ENCODE measurements around the gene EHMT2. TPM values are rescaled to one million over a fixed set of nuclear protein-coding genes. Genes with fewer than 3 reads are reported as not detected.

The EHMT2 gene
- total and polyA plus RNA-seq, 2 donors (not counting 3 experiments of a cell fraction or from before 2014, with no cell fraction given): 53.3 to 54.3 TPM

DNA sequence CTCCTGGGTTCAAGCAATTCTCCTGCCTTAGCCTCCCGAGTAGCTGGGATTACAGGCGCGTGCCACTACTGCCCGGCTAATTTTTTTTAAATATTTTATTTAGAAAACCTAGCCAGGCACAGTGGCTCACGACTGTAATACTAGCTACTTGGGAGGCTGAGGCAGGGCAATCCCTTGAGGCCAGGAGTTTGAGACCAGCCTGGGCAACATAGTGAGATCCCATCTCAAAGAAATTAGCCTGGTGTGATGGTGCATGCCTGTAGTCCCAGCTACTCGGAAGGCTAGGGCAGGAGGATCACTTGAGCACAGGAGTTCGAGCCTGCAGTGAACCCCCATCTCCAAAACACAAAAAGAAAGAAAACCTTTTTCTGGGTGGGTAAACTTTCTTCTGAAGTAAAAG is 21.1 kb downstream of the EHMT2 start:
- ChIA-PET CTCF (no interaction called here), POLR2A (no interaction called here)
- no peaks in the 10 kb centered on the region for H3K79me2 ChIP-seq (ENCODE audit: control insufficient read depth, insufficient read depth, low read length)
- intact Hi-C loops (cut with micrococcal nuclease): no loop called here
- FAIRE-seq (no peak), DNase-seq (ENCODE audit: low read depth, low spot score) (no peak)
- no peaks in the 10 kb centered on the region for H3K27me3 ChIP-seq (ENCODE audit: control insufficient read depth in 2 of 2, insufficient read depth in 2 of 2, low read length in 2 of 2)
- peaks cover 0 to 17% of the 10 kb centered on the region in 2 experiments for H3K36me3 ChIP-seq (ENCODE audit: control insufficient read depth in 2 of 2, extremely low read depth in 1 of 2, insufficient read depth in 2 of 2, low read length in 2 of 2)
- no peak overlapping the region for H2AFZ ChIP-seq (ENCODE audit: low read depth, low read length)
- H3K4me3 ChIP-seq (replicated peaks in 1 of 3; ENCODE audit: insufficient read depth in 1 of 3, low read depth in 1 of 3, low read length in 3 of 3): no peak overlapping the region
- TF ChIP-seq MAX (IDR thresholded peaks at IDR 0.05; ENCODE audit: insufficient read depth, insufficient read length) (no peak), POLR2A (IDR thresholded peaks at IDR 0.05; ENCODE audit: low read depth, low read length) (no peak), FOS (IDR thresholded peaks at IDR 0.05; ENCODE audit: borderline replicate concordance, insufficient read depth, low read length) (no peak), POLR2AphosphoS5 (IDR thresholded peaks at IDR 0.05; ENCODE audit: insufficient read depth, low read depth, low read length) (no peak), JUN (IDR thresholded peaks at IDR 0.05; ENCODE audit: borderline replicate concordance, insufficient read depth, insufficient read length, low read depth) (no peak), CTCF (IDR thresholded peaks at IDR 0.05; ENCODE audit: extremely low read depth in 1 of 2, insufficient read depth in 1 of 2, low read depth in 1 of 2, low read length in 2 of 2) (no peak), EZH2 (IDR thresholded peaks at IDR 0.05; ENCODE audit: borderline replicate concordance, low read depth, low read length, severe bottlenecking) (no peak), MYC (IDR thresholded peaks at IDR 0.05; ENCODE audit: low read depth, low read length) (no peak), GATA2 (IDR thresholded peaks at IDR 0.05; ENCODE audit: insufficient read depth, insufficient read length, low read depth, low read length) (no peak)
- H3K27ac ChIP-seq (ENCODE audit: insufficient read depth, low read depth, low read length): no peak overlapping the region
- no peak overlapping the region for H3K9ac ChIP-seq (replicated peaks; ENCODE audit: extremely low read depth, insufficient read depth, low read length)
- H3K9me1 ChIP-seq (replicated peaks; ENCODE audit: control insufficient read depth, extremely low read depth, insufficient read depth, low read length): no peaks in the 10 kb centered on the region
- H4K20me1 ChIP-seq (replicated peaks; ENCODE audit: control insufficient read depth, extremely low read depth, insufficient read depth, low read length): no peaks in the 10 kb centered on the region
- dilution Hi-C loops (cut with MboI; ENCODE audit: extremely low pct_ligation_motif_present, low sequenced_read_pairs): no loop called here
- H3K9me3 ChIP-seq (replicated peaks; ENCODE audit: control insufficient read depth, insufficient read depth, low read length): no peaks in the 10 kb centered on the region
- peaks cover 6% of the 10 kb centered on the region for H3K4me1 ChIP-seq (ENCODE audit: control insufficient read depth, extremely low read depth, insufficient read depth, low read length)
- BruUV-seq (replicated peaks): no TSS peak
- no peak overlapping the region for H3K4me2 ChIP-seq (ENCODE audit: insufficient read depth, low read length)
